ENCODE results near the gene SMARCD3.

DNA sequence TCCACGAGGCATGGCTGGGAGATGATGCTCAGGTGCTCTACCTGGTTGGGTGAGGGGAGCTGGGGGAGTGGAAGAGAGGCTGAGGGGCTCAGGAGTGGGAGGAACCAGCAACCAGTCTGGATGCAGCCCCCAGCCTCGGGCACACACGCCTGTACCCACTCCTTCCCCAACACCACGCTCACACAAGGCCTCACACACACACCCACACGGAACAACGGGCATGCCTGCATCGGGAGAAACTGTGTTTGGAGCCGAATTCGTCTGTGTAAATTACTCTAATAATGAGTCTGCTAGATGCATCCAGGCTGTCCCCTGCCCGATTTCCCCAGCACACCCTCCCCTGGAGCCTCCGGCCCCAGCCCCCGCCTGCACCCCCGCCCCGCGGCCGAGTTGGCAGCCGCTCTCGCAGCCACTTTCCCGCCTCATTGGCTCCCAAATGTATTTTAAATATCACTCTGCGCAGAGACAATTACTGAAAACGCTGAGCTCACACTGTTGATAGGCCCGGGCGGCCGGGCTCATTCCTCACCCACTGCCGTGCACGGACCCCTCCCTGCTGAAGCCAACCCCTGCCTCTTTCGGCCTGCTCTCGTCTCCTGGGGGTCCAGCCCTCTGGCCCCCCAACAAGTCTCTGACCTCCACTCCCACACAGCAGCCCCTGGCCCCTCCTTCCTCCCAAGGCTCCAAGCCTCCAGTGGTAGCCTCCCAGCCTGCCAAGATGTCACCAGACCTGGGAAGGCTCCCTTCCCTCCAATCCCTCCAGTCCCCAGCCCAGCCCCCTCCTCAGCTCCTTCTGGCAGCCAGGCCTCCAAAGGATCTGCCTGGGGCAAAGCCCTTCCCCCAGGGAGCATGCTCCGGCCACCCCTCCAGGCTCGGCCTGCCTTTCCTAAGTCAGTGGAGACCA lies 49.3 kb downstream of the SMARCD3 start:
- TF ChIP-seq POLR2A (IDR thresholded peaks at IDR 0.05; ENCODE audit: low read depth, low read length) (no peak), POLR2AphosphoS5 (IDR thresholded peaks at IDR 0.05; ENCODE audit: low read depth, low read length) (no peak), SPI1 (IDR thresholded peaks at IDR 0.05; ENCODE audit: low read depth, low read length) (no peak), TAF1 (IDR thresholded peaks at IDR 0.05; ENCODE audit: low read depth, low read length) (no peak), PAX5 (IDR thresholded peaks at IDR 0.05; ENCODE audit: insufficient read depth, low read length, severe bottlenecking) (no peak), POU2F2 (IDR thresholded peaks at IDR 0.05; ENCODE audit: low read depth, low read length) (no peak)

All from GM12891 (cell line).